GM21786 (cell line): ENCODE measurements around the gene ATXN2.
A peak's percentile ranks its signal among the peaks of the same experiment; 100 is the strongest.

ENCODE experiments used
- ATAC-seq: cut with Tn5 transposase; IDR thresholded peaks from one replicate; pipeline ENCODE4 v1.9.1; 2021; ENCODE audit not compliant: unreplicated experiment

ATXN2 gene

DNA sequence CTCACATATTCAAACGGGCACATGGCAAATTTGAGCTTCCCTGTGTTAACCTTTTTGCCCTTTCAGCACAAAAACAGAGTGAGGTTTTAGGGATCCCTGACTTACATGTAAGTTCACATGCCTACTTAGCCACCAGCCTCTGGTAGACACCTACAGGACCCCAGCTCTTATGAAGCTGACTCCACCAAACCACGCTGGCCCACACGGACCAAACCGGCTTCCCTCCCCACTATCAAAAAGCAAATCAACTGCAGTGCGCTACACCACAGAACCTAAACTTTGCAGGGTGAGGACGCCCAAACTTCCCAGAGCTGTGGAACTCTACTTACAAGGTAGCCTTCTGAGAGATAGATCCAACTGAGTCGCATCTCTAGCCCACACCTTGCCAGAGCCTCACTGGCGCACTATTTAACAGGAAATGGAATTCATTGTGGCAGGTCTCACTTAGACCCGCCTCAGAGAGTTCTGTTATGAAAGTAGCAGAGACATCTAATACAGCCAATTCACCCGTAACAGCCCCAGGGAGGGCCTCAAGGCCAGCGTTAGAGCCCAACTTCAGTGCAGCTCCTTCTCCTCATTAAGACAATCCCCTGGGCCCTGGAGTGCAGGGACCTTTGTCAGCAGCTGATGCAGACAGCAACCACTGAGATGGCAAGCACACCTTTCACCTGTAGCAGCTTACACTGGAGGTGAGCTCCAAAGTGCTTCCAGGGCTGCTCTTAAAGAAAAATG is 144.2 kb downstream of the ATXN2 start:
- ATAC-seq, result no peak

GRCh38 chr12:111454311-111454710 is 144.8 kb downstream of the ATXN2 start:
- ATAC-seq, result no peak

DNA sequence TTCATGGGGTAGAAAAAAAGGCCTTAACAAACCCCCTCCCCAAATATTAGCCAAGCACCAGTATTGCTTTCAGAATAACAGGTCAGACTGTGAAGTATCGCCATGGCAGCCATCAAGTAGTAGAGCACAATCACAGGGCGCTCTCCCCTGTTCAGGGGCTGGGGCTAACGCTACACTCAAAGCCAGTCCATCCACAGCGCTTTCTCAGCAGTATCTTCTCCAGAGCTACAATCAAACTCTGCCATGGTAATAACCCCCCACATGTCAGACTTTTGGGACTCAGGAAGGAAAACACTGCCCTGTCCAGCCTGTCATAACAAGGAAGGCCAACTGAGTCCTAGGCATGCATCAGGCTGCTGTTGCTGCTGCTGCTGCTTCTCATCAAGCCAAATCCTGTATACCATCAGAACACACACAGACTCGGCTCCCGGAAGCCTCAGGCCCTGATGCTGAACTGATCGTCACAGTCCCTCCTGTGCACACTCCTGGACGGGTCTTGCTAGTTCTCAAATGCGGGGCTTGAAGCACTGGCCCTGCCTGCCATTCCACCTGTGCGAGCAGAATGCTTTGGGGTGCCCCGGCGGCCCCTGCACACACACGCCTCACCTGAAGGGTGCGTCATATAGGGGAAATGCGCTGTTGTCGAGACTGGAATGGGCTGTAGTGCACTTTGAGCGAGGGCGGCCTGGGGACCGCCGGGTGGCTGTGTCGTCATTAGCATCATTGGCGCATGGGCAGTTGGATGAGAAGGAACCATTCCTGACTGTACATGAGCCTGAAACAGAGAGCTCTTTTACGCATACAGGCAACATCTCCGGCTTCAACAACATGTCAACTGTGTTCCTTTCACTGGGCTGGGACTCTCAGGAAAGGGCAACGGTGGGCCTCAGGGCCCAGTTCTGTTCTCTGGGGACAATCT is 145.8 kb downstream of the ATXN2 start:
- no peak for ATAC-seq

DNA sequence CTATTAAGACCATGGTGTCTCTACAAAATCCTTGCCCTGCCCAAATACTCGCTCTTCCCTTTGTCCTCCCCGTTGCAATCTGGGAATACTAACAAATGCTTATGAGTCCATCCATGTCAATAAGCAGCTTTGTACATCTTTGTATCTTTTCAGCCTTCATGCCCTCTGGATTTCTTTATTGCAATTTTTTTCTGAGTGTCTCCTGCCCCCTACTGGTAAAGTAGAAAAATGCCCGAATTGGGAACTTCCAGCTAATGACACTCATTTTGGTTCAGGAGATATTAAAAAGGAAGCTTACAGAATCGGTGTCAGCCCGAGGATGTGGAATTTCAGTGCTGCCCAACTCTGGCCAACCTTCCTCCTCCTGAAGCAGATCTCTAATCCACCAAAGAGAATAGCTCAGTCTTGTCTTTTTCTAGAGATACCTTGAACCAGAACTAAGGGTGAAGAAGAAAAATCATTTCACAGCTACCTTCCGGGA is 147.4 kb downstream of the ATXN2 start:
- ATAC-seq, result no peak

DNA sequence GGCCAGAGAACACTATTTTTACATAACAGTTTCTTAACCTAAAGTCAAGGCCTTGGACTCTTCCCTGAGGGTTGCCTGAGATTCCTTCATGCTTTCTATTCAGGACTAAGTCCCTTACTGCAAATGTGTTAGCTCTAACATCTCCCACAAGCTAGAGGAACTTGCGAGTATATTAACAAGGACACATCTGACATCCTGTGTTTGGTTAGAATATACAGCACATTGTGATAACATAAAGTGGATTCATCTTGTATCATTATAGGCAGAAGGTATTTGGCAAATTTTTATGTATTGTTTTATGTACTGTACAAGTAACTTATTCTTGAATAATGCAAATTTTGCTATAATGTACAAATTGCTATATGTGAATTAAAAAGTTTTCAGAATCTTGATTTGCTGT is 147.9 kb downstream of the ATXN2 start:
- ATAC-seq, result no peak

DNA sequence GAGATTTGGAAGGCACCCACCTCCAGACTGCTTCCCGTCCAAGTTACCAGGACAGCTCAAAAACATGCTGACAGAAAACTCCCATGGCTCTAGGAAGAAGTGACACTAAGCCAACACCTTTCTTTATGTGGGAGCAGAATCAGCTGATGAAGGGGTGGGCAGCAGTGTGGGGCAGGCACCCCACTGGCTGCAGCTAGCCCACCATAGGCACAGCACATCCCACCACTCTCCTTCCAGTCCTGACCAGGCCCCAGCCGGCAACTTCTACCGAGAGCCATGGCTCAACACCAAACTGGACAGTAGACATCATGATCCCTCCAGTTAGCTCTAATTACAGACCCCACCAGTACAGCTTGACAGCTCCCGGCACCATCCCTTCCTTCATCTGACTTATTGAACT is 148.4 kb downstream of the ATXN2 start:
- no peak for ATAC-seq

DNA sequence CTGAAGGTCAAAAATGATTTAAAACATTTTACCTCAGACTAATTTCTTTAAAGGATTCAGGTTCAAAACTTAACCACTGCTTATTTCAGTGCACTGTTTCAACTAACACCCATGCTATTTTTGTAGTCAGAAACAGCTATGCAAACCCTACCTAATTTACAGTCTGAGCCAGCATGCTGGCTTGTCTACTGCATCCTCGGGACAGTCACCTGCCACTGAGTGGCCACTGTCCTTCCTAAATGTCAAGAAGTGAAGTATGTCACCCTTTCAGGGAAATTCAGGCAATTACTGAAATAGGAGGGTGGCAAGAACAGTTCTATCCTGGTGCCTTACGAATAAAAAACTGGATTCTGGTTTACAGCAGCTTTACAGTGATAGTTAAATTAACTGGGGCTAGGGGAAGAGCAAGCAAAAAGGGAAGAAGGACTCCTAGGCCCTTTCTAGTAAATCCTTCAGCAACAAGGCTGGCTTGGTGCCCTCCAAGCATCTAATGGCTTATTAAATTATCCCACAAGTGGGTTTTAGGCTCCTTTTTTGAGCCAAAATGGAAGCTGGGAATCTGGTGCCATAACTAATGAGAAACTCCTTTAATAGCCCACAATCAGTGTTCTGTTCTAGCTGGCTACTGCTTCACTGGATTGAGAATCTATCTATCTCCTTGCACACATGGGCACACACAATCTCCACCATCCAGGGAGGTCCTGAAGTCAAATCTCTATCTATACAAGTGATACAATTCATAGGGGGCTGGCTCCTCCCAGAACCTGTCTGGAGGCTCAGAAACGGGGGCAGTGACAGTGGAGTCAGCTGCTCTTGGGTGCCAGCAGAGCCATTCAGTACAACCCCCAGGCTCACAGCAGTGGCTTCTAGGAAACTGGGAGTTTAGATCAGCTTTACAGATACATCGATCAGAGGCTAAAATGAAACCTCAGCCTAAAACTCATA is 150.0 kb downstream of the ATXN2 start:
- no peak for ATAC-seq

GRCh38 chr12:111448266-111448830 is 150.8 kb downstream of the ATXN2 start:
- no peak for ATAC-seq

DNA sequence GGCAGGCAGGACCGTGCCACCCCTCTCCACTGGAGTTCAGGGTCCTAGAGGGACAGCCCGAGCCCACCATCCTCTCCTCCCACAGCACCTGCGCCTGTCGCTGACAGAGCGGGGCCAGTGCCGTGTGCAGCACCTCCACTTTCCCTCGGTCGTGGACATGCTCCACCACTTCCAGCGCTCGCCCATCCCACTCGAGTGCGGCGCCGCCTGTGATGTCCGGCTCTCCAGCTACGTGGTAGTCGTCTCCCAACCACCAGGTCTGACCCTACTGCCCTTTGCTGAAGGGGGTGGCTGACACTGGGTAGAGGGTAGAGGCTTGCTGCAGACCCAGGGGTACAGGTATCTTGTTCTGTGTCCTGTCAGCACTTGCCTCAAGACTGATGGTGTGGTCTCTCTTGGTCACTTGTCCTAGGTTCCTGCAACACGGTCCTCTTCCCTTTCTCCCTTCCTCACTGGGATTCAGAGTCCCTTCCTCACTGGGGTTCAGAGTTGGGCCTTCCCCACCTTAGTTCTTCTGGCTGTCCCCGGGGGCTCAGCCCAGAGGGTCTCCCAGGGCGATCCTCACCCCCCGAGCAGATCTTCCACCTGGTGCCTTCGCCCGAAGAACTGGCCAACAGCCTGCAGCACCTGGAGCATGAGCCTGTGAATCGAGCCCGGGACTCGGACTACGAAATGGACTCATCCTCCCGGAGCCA is 151.4 kb downstream of the ATXN2 start:
- no peak for ATAC-seq

DNA sequence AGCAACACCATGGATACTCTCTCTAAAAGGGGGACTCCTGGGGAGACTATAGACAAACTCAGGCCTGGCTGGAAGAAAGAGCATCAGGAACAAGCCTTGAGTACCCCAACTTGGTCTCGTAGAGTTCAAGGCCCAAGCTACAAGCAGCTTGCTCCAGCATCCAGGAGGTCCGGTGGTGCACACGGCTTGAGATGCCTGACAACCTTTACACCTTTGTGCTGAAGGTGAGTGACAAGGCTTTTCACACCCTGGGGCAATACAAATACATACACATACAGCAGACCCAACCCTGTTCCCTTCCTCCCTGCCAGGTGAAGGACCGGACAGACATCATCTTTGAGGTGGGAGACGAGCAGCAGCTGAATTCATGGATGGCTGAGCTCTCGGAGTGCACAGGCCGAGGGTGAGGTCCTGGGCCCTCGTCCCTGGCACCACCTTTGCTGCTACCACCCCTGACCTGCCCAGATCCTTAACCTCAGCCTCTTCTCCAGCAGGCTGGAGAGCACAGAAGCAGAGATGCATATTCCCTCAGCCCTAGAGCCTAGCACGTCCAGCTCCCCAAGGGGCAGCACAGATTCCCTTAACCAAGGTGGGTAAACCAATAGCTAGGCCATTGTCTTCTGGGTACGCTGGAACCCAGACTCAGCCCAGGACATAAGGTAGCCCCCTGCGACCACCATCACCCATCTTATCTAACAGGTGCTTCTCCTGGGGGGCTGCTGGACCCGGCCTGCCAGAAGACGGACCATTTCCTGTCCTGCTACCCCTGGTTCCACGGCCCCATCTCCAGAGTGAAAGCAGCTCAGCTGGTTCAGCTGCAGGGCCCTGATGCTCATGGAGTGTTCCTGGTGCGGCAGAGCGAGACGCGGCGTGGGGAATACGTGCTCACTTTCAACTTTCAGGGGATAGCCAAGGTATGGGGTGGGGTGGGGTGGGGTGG is 152.2 kb downstream of the ATXN2 start:
- ATAC-seq, result no peak

DNA sequence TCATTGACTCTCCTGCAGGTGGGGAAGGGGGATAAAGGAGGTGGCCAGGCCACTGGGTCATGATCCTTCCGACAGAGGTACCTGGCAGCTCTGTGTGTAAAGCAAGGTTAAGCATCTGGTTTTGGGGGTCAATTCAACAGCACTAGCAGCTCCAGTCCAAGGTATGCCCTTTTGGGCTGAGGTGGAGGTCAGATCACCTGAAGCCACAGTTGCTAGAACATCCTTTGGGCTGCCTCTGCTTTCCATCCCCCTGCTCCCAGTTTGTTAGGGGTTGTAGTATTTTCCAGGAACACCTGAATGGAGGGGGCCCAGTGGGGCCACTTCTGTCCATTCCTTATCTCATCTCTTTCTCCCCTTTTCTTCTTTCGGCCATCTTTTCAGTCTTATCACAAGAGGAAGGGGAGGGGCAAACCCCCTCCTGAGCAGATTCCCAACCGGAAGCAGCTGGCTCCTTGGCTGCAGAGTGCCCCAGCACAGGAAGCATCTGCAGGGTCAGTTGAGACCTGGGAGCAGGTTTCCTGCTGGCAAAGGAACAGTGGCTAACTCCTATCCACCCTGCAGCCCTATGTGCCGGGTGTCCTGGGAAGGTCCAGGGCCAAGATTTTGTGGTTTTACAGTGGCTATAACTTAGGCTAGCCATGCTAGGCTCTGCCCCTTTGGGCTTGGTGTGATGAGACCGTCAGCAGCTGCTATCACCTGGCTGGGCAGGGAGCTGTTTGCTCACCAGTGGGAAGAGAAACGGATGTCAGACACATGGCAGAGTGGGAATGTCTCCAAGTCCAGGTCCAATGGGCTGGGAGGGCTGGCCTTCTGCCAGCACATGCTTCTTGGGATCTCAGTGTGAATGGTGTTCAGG is 153.2 kb downstream of the ATXN2 start:
- no peak for ATAC-seq

- peak; percentile 83 for ATAC-seq
Observed at GRCh38 chr12:111444925-111445725, 154.0 kb downstream of the ATXN2 start.

GRCh38 chr12:111444314-111444924 is 154.7 kb downstream of the ATXN2 start:
- peak; percentile 35 for ATAC-seq

DNA sequence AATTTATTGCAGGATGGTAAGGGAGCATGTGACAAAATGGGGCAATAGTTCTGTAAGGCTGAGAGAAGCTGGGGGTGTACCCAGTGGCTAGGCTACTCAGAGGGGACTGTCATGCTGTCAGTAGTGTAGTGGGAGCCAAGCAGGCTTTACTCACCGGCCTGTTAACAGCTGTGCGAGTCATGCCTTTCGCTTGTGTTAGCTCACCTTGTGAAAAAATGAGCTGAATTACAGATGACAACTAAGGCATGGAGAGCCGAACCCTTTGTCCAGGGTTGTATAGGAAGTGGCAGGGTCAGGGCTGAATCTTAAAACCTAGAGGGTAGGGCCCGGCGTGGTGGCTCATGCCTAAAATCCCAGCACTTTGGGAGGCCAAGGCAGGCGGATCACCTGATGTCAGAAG is 155.5 kb downstream of the ATXN2 start:
- ATAC-seq, result no peak

- no peak for ATAC-seq
Observed at GRCh38 chr12:111443086-111443485, 156.0 kb downstream of the ATXN2 start.

- no peak for ATAC-seq
Observed at GRCh38 chr12:111442301-111443045, 156.6 kb downstream of the ATXN2 start.
